NCI-H2029 (cell line): ENCODE measurements around the gene HRK.
A peak's percentile ranks its signal among the peaks of the same experiment; 100 is the strongest.

Experiments used
- DNase-seq: peaks from one replicate; lab custom pipeline; 2025; lab: John Stamatoyannopoulos, UW

HRK gene

GRCh38 chr12:116881325-116881876 lies at the start of gene HRK:
TSS of gene HRK (minus strand) at chr12:116881441. CDS start at chr12:116881307, 134 bp downstream.
- no peak for DNase-seq

DNA sequence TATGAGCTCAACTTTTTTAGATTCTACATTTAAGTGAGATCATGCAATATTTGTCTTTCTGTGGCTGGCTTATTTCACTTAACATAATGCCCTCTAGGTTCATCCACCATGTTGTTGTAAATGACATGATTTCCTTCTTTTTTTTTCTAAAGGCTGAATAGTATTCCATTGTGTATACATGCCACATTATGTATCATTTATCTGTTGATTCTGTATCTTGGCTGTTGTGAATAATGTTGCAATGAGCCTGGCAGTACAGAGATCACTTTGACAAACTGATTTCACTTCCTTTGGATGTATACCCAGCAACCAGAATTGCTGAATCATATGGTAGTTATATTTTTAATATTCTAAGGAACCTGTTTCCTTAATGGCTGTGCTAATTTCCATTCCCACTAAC lies 48.6 kb upstream of the HRK start:
- no peak for DNase-seq

DNA sequence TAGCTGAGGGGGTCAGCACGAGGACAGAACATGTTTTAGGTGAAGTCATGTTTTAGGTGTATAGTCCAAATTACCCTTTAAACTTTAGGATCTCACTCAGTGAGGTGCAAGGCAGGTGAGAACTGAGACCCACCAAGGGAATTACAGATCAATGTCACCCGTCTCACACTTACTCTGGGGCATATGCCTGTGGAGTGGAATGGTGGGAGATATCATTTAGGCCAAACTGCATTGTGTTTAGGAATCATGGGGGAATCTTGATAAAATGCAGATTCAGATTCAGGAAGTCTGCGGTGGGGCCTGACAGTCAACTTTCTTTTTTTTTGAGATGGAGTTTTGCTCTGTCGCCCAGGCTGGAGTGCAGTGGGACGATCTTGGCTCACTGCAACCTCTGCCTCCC lies 47.3 kb upstream of the HRK start:
- no peak for DNase-seq

- peak; percentile 14 for DNase-seq
These were observed 46.2 kb upstream of the HRK start for GRCh38 chr12:116927244-116927940.

- DNase-seq: no peak
These were observed 45.3 kb upstream of the HRK start for GRCh38 chr12:116926283-116927243.

DNA sequence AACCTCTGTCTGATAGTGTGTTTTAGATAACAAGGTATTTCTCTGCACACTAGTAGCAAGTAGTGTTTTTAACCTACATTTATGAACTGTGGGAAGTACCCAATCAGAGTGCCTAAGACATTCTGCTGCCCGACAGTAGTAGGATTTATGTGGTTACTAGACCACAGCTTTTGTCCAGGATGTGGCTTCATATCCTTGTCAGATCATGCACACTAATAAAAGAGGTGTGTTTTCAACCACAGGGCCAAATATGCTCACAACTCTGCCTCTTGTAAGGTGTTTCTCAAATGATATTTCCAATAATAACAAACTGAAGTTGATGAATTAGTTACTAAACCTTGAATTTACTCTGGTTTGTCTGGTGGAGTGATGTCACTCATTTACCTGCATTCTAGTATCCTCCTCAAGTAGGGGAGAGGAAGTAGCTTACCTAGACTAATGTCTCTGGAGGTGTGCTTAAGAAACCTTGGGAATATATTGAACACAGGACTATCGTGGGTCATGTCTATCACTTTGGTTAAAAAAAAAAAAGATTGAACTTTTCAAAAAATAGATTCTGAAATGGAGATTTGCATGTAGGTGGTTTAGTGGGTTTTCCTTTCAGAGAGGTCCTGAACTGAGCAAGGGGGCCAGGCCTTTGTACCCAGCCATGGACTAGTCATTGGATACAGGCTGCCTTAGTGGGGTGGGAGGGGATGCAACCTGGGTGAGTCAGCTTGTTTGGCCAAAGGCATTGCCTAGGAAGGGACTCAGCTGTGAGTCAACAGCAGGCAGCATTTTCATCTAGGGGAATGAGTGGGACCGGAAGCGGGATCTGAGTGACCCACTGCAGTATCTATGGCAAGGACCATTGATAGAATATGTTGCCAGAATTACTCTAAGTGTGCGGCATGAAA lies 43.6 kb upstream of the HRK start:
- DNase-seq: no peak

- DNase-seq: no peak
These were observed 41.1 kb upstream of the HRK start for GRCh38 chr12:116922194-116922897.

- DNase-seq: no peak
These were observed 39.7 kb upstream of the HRK start for GRCh38 chr12:116920939-116921338.

GRCh38 chr12:116919706-116920485 lies 38.7 kb upstream of the HRK start:
- DNase-seq: no peak

- peak; percentile 6 for DNase-seq
These were observed 38.0 kb upstream of the HRK start for GRCh38 chr12:116919247-116919661.

DNA sequence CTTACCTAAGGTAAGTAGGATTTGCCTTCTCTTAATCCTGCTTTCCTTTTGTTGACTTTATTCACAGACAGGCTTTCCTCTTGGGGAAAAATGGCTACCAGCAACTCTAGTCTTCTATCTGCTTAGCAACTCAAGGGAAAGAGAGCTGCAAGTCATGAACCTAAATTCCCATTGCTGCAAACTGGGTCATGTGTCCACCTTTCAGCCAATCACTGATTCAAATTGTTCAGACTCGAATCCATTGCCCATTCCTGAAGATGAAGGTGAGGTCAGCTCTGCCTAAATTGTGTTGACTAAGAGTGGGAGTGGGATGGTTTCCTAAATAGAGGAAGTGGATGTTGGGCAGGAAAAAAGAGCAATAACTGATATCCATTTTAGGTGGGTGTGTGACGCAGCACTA lies 37.2 kb upstream of the HRK start:
- DNase-seq: no peak

- DNase-seq: peak; percentile 61
These were observed 35.5 kb upstream of the HRK start for GRCh38 chr12:116916714-116917114.

DNA sequence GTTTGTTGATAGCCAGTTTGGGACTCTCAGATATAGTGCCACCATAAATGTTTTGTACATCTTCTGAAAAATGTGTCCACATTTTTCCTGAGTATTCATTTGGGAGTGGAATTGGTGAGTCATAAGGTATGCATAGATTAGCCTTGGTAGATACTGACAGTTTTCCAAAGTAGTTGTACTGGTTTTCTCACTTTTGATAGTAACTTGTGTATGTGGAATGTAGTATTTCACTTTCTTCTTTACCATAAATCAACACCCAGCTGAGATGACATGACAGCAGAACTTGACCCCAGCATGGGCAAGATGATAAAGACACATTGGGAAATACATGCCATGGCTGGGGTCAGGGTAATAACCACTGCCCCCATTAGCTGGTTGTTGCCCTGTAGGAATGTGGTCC lies 34.9 kb upstream of the HRK start:
- DNase-seq: no peak

DNA sequence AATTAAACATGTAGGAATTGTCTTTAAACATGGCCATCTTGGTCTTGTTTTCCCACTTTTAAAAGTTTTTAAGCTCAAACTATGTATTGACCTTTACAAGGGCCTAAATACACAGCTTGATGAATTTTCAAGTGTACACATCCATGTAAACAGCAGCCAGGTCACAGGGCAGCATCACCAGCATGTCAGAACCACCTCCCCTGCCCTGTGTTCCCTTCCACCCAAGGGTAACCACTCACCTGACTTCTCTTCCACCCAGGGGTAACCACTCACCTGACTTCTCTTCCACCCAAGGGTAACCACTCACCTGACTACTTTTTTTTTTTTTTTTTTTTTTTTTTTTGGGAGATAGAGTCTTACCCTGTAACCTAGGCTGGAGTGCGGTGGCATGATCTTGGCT lies 34.1 kb upstream of the HRK start:
- DNase-seq: no peak

- DNase-seq: peak; percentile 67
These were observed 29.6 kb upstream of the HRK start, which contains the start of gene FBXW8 for GRCh38 chr12:116910645-116911451. TSS of gene FBXW8 (plus strand) at chr12:116910950. CDS start at chr12:116911038, 88 bp downstream.

- DNase-seq: no peak
These were observed 29.0 kb upstream of the HRK start for GRCh38 chr12:116910280-116910644.

GRCh38 chr12:116906285-116906684 lies 25.0 kb upstream of the HRK start:
- no peak for DNase-seq

DNA sequence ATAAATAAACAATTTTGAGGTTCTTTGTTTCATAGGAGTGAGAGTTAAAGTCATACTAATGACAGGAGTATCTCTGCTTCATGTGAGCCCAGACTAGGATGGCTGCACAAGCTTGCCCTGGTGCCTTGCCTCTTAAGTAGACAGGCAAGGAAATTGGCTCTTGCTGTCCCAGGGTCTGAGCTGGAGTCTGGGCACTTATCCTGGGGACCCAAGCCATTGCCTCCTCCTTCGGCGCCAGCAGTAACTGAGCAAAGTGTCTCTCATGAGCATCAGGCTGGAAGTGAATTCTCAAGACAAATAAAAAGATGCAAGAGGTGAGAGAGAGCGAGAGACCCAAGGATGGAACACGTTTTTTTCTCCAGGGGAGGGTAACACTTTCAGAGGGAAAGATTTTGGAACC lies 22.6 kb upstream of the HRK start:
- no peak for DNase-seq

DNA sequence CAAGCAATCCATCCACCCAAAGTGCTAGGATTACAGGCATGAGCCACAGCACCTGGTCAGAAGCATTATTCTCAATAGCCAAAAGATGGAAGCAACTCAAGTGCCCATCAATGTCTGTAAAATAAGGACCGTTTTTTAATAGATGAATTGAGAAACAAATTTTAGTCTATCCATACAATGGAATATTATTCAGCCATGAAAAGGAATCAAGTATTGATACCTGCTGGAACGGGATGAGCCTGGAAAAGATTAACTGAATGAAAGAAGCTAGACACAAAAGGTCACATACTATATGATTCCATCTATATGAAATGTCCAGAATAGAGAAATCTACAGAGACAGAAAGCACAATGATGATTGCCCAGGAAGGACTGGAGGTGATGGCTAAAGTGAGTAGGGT lies 20.4 kb upstream of the HRK start:
- no peak for DNase-seq
